ENCODE measurements around the gene CDS1. TPM values are rescaled to one million over a fixed set of nuclear protein-coding genes. Genes with fewer than 3 reads are reported as not detected.

The CDS1 gene
- total RNA-seq (2021; fragmentation: NEBNext Ultra II Directional; extraction: Animal tissue kit (Norgen Biotek cat#: 25700)) (13.9 and 15.0 TPM in 2 replicates), polyA plus RNA-seq (2011; rRNA removed) (6.3 and 8.7 TPM in 2 replicates), polyA minus RNA-seq (2011; rRNA and poly(A)+ RNA removed) (13.7 and 18.2 TPM in 2 replicates)
- 8.0 TPM for polyA plus RNA-seq (2011; cell fraction: cytosol; rRNA removed)
- 11.8 TPM for polyA plus RNA-seq (2011; cell fraction: nucleus; rRNA removed)
- 6.3 to 10.4 TPM (median 7.2 TPM) in 4 replicates for polyA plus RNA-seq (2012, experiment 1 of 2)
- 1.1 TPM for polyA plus RNA-seq (2012, experiment 2 of 2)
- 20.7 TPM for polyA plus RNA-seq (2013, experiment 1 of 2)
- polyA plus RNA-seq (2013, experiment 2 of 2) = 22.2 TPM
- 9.7 TPM for polyA minus RNA-seq (2011; cell fraction: cytosol; rRNA and poly(A)+ RNA removed)
- polyA minus RNA-seq (2011; cell fraction: nucleus; rRNA and poly(A)+ RNA removed) = 18.0 TPM
- long read RNA-seq, experiment 1, full-length matches to known transcripts = 2 of 22 reads
- long read RNA-seq, experiment 1, partial matches to known transcripts = 15 of 22 reads
- long read RNA-seq, experiment 1, other reads (novel, unspliced or antisense) = 5 of 22 reads
- long read RNA-seq, experiment 2 = 0 reads

DNA sequence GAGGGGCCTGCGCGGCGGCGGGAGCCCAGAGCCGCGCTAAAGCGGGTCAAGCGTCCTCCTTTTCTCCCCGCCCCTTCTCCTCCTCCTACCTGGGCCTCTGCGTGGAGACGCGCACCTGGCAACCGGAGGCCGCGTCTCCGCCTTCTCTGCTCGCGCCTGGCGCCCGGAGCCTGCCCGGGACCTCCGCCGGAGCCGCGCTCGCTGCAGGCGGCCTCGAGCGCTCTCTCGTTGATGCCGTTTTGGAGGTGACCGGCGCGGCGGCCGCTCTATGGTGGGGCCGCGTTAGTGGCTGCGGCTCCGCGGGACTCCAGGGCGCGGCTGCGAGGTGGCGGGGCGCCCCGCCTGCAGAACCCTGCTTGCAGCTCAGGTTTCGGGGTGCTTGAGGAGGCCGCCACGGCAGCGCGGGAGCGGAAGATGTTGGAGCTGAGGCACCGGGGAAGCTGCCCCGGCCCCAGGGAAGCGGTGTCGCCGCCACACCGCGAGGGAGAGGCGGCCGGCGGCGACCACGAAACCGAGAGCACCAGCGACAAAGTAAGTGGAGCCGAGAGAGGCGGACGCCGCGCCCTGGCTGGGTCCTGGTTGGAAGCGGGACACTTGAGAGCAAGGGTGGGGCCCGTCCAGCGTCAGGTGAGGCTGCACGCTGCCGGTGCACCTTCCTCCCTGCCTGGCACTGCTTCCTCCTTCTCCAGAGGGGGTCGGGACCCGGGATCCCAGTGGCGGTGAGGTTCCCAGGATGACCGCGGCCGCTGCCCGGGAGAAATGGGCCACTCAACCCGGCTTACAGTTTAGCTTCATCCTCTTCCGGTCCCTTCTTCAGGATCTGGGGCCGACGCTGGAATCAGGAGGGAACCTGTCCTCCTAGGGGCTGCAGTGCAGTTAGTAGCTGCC lies at the start of gene CDS1:
Gene CDS1 (plus strand): TSS at position 140 of the 888 bp plus-strand sequence. CDS start 275 bp downstream, at position 415.
- H4K91ac ChIP-seq (replicated peaks; ENCODE audit: insufficient read length, low read length) = peak within 1 kb of the TSS; percentile 40
- H3K79me2 ChIP-seq (ENCODE audit: control insufficient read depth in 1 of 2, insufficient read depth in 2 of 2, low read length in 2 of 2) = peaks cover 7 to 45% of the 10 kb centered on the region in 2 experiments; a peak in 3 of 4 replicates
- H3K56ac ChIP-seq (replicated peaks; ENCODE audit: insufficient read length, low read depth, low read length) = peak within 1 kb of the TSS; percentile 18
- 0 out of 2 replicates have a peak within 1 kb of the TSS, but pooled peaks have one; percentile 22 for H2BK20ac ChIP-seq (ENCODE audit: low read length)
- peak within 1 kb of the TSS; percentile 28 for H2BK5ac ChIP-seq (ENCODE audit: low read depth, low read length)
- H2AFZ ChIP-seq (ENCODE audit: low read length) = peak within 1 kb of the TSS; percentile 47
- peaks cover 7 to 20% (median 13%) of the 10 kb centered on the region in 4 experiments; a peak in 6 of 7 replicates for H3K4me1 ChIP-seq (replicated peaks in 1 of 4; ENCODE audit: control insufficient read depth in 3 of 4, insufficient read depth in 4 of 4, low read length in 3 of 4)
- H4K8ac ChIP-seq (ENCODE audit: extremely low read depth, insufficient read depth, low read length) = peak within 1 kb of the TSS; percentile 83
- peaks cover 0 to 5% (median 0%) of the 10 kb centered on the region in 4 experiments; a peak in 2 of 8 replicates for H3K36me3 ChIP-seq (ENCODE audit: control insufficient read depth in 2 of 4, insufficient read depth in 4 of 4, low read length in 3 of 4)
- FAIRE-seq (no peak), DNase-seq (ENCODE audit: low read depth in 1 of 2, low spot score in 2 of 2) (peak in 1 of 2 experiments; percentile 75)
- H3K4ac ChIP-seq (replicated peaks; ENCODE audit: insufficient read length, low read depth, low read length) = no peak within 1 kb of the TSS
- no peaks in the 10 kb centered on the region for H4K20me1 ChIP-seq (replicated peaks in 1 of 2; ENCODE audit: control insufficient read depth in 1 of 2, insufficient read depth in 2 of 2, low read length in 2 of 2)
- ChIA-PET CTCF (ENCODE audit: partially characterized antibody) (interaction anchor here (0.6 to 1.1 kb wide), 4 partner anchors 9 to 54 kb away, joined by 3 to 4 read pairs (median 3); no protein-coding TSS in a partner anchor), POLR2A (ENCODE audit: partially characterized antibody) (interaction anchor here (0.8 to 6.4 kb wide), 10 partner anchors 9 to 1098 kb away, joined by 3 to 40 read pairs (median 5); partner anchors contain the start of genes ABRAXAS1 and WDFY3)
- no peak within 1 kb of the TSS for H2BK120ac ChIP-seq (replicated peaks; ENCODE audit: low read depth, low read length)
- peaks cover 9% of the 10 kb centered on the region; the same call in 1 of the 2 replicates for H3K23me2 ChIP-seq (ENCODE audit: low read depth, low read length)
- H3K23ac ChIP-seq (ENCODE audit: insufficient read length) = no peak within 1 kb of the TSS
- H2AK5ac ChIP-seq (ENCODE audit: low read depth, low read length) = no peak within 1 kb of the TSS
- H3K27ac ChIP-seq (ENCODE audit: low read depth, low read length) = peak within 1 kb of the TSS; percentile 68
- H3K9ac ChIP-seq (replicated peaks in 1 of 4; ENCODE audit: extremely low read depth in 1 of 4, low read depth in 3 of 4, low read length in 3 of 4) = peak within 1 kb of the TSS; percentile 54 to 88 (median 76)
- H3K27me3 ChIP-seq (replicated peaks in 1 of 4; ENCODE audit: control insufficient read depth in 3 of 4, extremely low read depth in 1 of 4, insufficient read depth in 3 of 4, low read length in 3 of 4) = peaks cover 0 to 6% (median 3%) of the 10 kb centered on the region in 4 experiments; a peak in 3 of 7 replicates
- H3K79me1 ChIP-seq (ENCODE audit: low read depth, low read length) = peaks cover 4% of the 10 kb centered on the region; the same call in 1 of the 2 replicates
- H3K14ac ChIP-seq (ENCODE audit: insufficient read length) = no peak within 1 kb of the TSS
- H2BK12ac ChIP-seq (ENCODE audit: low read depth, low read length) = 0 out of 2 replicates have a peak within 1 kb of the TSS, but pooled peaks have one; percentile 23
- no peak within 1 kb of the TSS for H4K5ac ChIP-seq (ENCODE audit: insufficient read length, low read depth, low read length)
- peak within 1 kb of the TSS; percentile 88 to 90 for H3K4me2 ChIP-seq (ENCODE audit: insufficient read depth in 1 of 2, low read depth in 2 of 2, low read length in 2 of 2)
- H3K18ac ChIP-seq (ENCODE audit: extremely low read depth, low read length) = 0 out of 2 replicates have a peak within 1 kb of the TSS, but pooled peaks have one; percentile 49
- 1% methylated on average over 54 of the region's 88 CpGs; no CpG with 5 or more reads in 1 of the 2 experiments for WGBS, 2 experiments (ENCODE audit: extremely low coverage in 1 of 2, insufficient coverage in 1 of 2, insufficient read length in 1 of 2, insufficient replicate concordance in 2 of 2, low coverage in 1 of 2, low lambda C conversion rate in 2 of 2, missing lambda C conversion rate in 1 of 2)
- H2BK15ac ChIP-seq (ENCODE audit: low read length) = no peak within 1 kb of the TSS
- peaks cover 0 to 7% of the 10 kb centered on the region in 2 experiments; a peak in 1 of 4 replicates for H3K9me3 ChIP-seq (ENCODE audit: insufficient read depth in 2 of 2, low read depth in 1 of 2, low read length in 1 of 2)
- H3K4me3 ChIP-seq (ENCODE audit: extremely low read depth in 1 of 4, insufficient read depth in 2 of 4, low read depth in 3 of 4, low read length in 4 of 4) = peak within 1 kb of the TSS; percentile 67 to 93 (median 84)
- TF ChIP-seq SIN3A (conservative IDR thresholded peaks at IDR 0.05 in 1 of 2, IDR thresholded peaks at IDR 0.05 in 1 of 2; ENCODE audit: low read depth in 1 of 2, low read length in 2 of 2) (peak; percentile 17 to 50; a peak in 3 of 4 replicates), TBP (IDR thresholded peaks at IDR 0.05; ENCODE audit: low read depth, low read length) (0 out of 2 replicates have a peak, but pooled peaks have one; percentile 18), CBX8 (IDR thresholded peaks at IDR 0.05; ENCODE audit: borderline replicate concordance, low read depth, low read length) (no peak)

All from H1 (cell line).